Naive B cell (primary cell): ENCODE data around the gene MBD3L5. TPM values are rescaled to one million over a fixed set of nuclear protein-coding genes. Genes with fewer than 3 reads are reported as not detected.

Experiments used
- polyA plus RNA-seq, 6 donors: library from polyadenylated mRNA; unstranded; fragments of 300-500 nt; fragmentation: Illumina TruSeq; gene quantifications; one replicate each; pipeline ENCODE4 v1.2.3, GENCODE V29; 2021; ENCODE audit warnings: low read depth in 6 of 6

MBD3L5 gene
- polyA plus RNA-seq, 6 donors from 2014 or later: not detected

Other genes starting within 250 kb of the MBD3L5 start
- gene ADGRE1, start 143.0 kb upstream of the MBD3L5 start, polyA plus RNA-seq: under 1 TPM in 3 of 6 donors, not detected in 3; 0.44 to 0.67 (median 0.52) TPM
- gene MBD3L2B, start 9.1 kb upstream of the MBD3L5 start, polyA plus RNA-seq: not detected
- gene MBD3L4, start 9.6 kb downstream of the MBD3L5 start, polyA plus RNA-seq: not detected
- not detected for gene MBD3L2, start 18.7 kb downstream of the MBD3L5 start, polyA plus RNA-seq
- gene MBD3L3, start 28.1 kb downstream of the MBD3L5 start, polyA plus RNA-seq: not detected
- gene ZNF557, start 39.1 kb downstream of the MBD3L5 start, polyA plus RNA-seq: 10 to 100 TPM in 1 of 6 donors, 1 to 10 TPM in 4, under 1 TPM in 1; 0.68 to 15.5 (median 5.0) TPM